Gastrocnemius medialis (tissue), 4 donors: ENCODE results near the gene DHX36.

Source experiments
- CTCF ChIP-seq, 5 experiments: fragments of 450-650 bp in 3 of 5; fragments of 200-600 bp in 2 of 5; sonication (generic) in 2 of 5; IDR thresholded peaks in 4 of 5; conservative IDR thresholded peaks in 1 of 5; 1 replicate in 4 of 5; 2 replicates in 1 of 5; pipeline ENCODE4 v1.5.1; 2016 to 2019; ENCODE audit warnings: antibody characterized with exemption in 5 of 5, mild to moderate bottlenecking in 3 of 5, moderate library complexity in 3 of 5
- POLR2A ChIP-seq, 2 donors: fragments of 450-650 bp; IDR thresholded peaks; one replicate each; pipeline ENCODE4 v1.6.1; 2017; ENCODE audit warnings: antibody characterized with exemption in 2 of 2, mild to moderate bottlenecking in 2 of 2, moderate library complexity in 2 of 2

GRCh38 chr3:154250291-154250690 lies 74.0 kb downstream of the DHX36 start:
- TF ChIP-seq POLR2A (IDR thresholded peaks at IDR 0.05) (no peak), CTCF (IDR thresholded peaks at IDR 0.05 in 4 of 5, conservative IDR thresholded peaks at IDR 0.05 in 1 of 5) (no peak)
